ENCODE results near the gene OTX1. TPM values are rescaled to one million over a fixed set of nuclear protein-coding genes. Genes with fewer than 3 reads are reported as not detected.
A peak's percentile ranks its signal among the peaks of the same experiment; 100 is the strongest.

Gene OTX1
- total RNA-seq, 2 experiments from 2014 or later = not detected

GRCh38 chr2:63053889-63054602 lies 3.4 kb downstream of the OTX1 start:
- Mint-ChIP-seq H3K9me3 (ENCODE audit: low read depth) (no peaks in the 10 kb centered on the region), H3K36me3 (ENCODE audit: low read depth) (no peaks in the 10 kb centered on the region), H3K27ac (no peak overlapping the region), H3K4me3 (peak overlapping the region; percentile 36), H3K4me1 (peaks cover 73% of the 10 kb centered on the region), H3K27me3 (peaks cover 80% of the 10 kb centered on the region)
- DNase-seq = peak; percentile 61
- POLR2A ChIA-PET = interaction anchor here (0.6 kb wide), 1 partner anchor 30 kb away, joined by 5 read pairs; no protein-coding TSS in a partner anchor
- CTCF ChIA-PET = interaction anchor here (0.6 to 0.7 kb wide), 4 partner anchors 43 to 1340 kb away, joined by 3 to 4 read pairs (median 3); no protein-coding TSS in a partner anchor
- peak; percentile 4 for ATAC-seq
- intact Hi-C loops (cut with DNase I, micrococcal nuclease) = loop anchor here (5.0 to 10.0 kb wide), 6 partner anchors 267 to 788 kb away; partner anchors contain the start of genes MDH1 (in 1 of the 2), UGP2 (in 1 of the 2) and WDPCP (in 1 of the 2)

- DNase-seq (peak; percentile 10), ATAC-seq (no peak)
- peaks cover 67% of the 10 kb centered on the region for H3K4me1 Mint-ChIP-seq
- H3K27ac Mint-ChIP-seq = no peak overlapping the region
- ChIA-PET POLR2A (no interaction called here), CTCF (interaction anchor here (0.6 kb wide), 2 partner anchors 72 to 812 kb away, joined by 3 to 4 read pairs; no protein-coding TSS in a partner anchor)
- peak overlapping the region; percentile 2 for H3K4me3 Mint-ChIP-seq
- no peaks in the 10 kb centered on the region for H3K9me3 Mint-ChIP-seq (ENCODE audit: low read depth)
- no peaks in the 10 kb centered on the region for H3K36me3 Mint-ChIP-seq (ENCODE audit: low read depth)
- H3K27me3 Mint-ChIP-seq = peaks cover 72% of the 10 kb centered on the region
- intact Hi-C loops (cut with DNase I, micrococcal nuclease) = loop anchor here (5.0 to 10.0 kb wide), 6 partner anchors 268 to 787 kb away; partner anchors contain the start of genes MDH1 (in 1 of the 2), UGP2 (in 1 of the 2) and WDPCP (in 1 of the 2)
Observed at GRCh38 chr2:63054841-63055225, 4.2 kb downstream of the OTX1 start.

- H3K36me3 Mint-ChIP-seq (ENCODE audit: low read depth) = no peaks in the 10 kb centered on the region
- H3K9me3 Mint-ChIP-seq (ENCODE audit: low read depth) = no peaks in the 10 kb centered on the region
- H3K4me1 Mint-ChIP-seq = peaks cover 70% of the 10 kb centered on the region
Observed at GRCh38 chr2:63055226-63056106, 4.8 kb downstream of the OTX1 start.

GRCh38 chr2:63056107-63057050 lies 5.7 kb downstream of the OTX1 start:
- ChIA-PET CTCF (no interaction called here), POLR2A (no interaction called here)
- H3K4me1 Mint-ChIP-seq = peaks cover 67% of the 10 kb centered on the region
- H3K36me3 Mint-ChIP-seq (ENCODE audit: low read depth) = no peaks in the 10 kb centered on the region
- peaks cover 74% of the 10 kb centered on the region for H3K27me3 Mint-ChIP-seq
- no peaks in the 10 kb centered on the region for H3K9me3 Mint-ChIP-seq (ENCODE audit: low read depth)
- H3K27ac Mint-ChIP-seq = no peak overlapping the region
- peak; percentile 59 for DNase-seq
- peak overlapping the region; percentile 28 for H3K4me3 Mint-ChIP-seq
- intact Hi-C loops (cut with DNase I, micrococcal nuclease) = loop anchor here in 1 of 2 experiments (1.0 to 10.0 kb wide), 3 partner anchors 8 to 378 kb away; no protein-coding TSS in a partner anchor
- peak; percentile 47 for ATAC-seq

More at GRCh38 chr2:63055226-63056106, 4.8 kb downstream of the OTX1 start:
- ATAC-seq = no peak
- H3K27ac Mint-ChIP-seq = no peak overlapping the region
- H3K4me3 Mint-ChIP-seq = peak overlapping the region; percentile 28
- DNase-seq = peak; percentile 38
- ChIA-PET CTCF (interaction anchor here (0.7 to 0.8 kb wide), 2 partner anchors 8 to 763 kb away, joined by 3 read pairs; no protein-coding TSS in a partner anchor), POLR2A (no interaction called here)
- intact Hi-C loops (cut with DNase I, micrococcal nuclease) = loop anchor here in 1 of 2 experiments (10.0 kb wide), 2 partner anchors 271 to 379 kb away; no protein-coding TSS in a partner anchor
- H3K27me3 Mint-ChIP-seq = peaks cover 75% of the 10 kb centered on the region

GRCh38 chr2:63057249-63058143 lies 6.9 kb downstream of the OTX1 start:
- DNase-seq = no peak

GRCh38 chr2:63058144-63058920 lies 7.7 kb downstream of the OTX1 start:
- H3K4me1 Mint-ChIP-seq = peaks cover 56% of the 10 kb centered on the region
- peaks cover 74% of the 10 kb centered on the region for H3K27me3 Mint-ChIP-seq
- POLR2A ChIA-PET = no interaction called here
- DNase-seq = peak; percentile 12
- no peaks in the 10 kb centered on the region for H3K36me3 Mint-ChIP-seq (ENCODE audit: low read depth)
- CTCF ChIA-PET = no interaction called here
- H3K4me3 Mint-ChIP-seq = peak overlapping the region; percentile 28
- intact Hi-C loops (cut with DNase I, micrococcal nuclease) = loop anchor here (1.0 to 10.0 kb wide), 3 partner anchors 9 to 376 kb away; no protein-coding TSS in a partner anchor
- no peaks in the 10 kb centered on the region for H3K9me3 Mint-ChIP-seq (ENCODE audit: low read depth)
- H3K27ac Mint-ChIP-seq = no peak overlapping the region
- no peak for ATAC-seq

More at GRCh38 chr2:63057249-63058143, 6.9 kb downstream of the OTX1 start:
- no peak overlapping the region for H3K27ac Mint-ChIP-seq
- ChIA-PET CTCF (no interaction called here), POLR2A (no interaction called here)
- no peaks in the 10 kb centered on the region for H3K36me3 Mint-ChIP-seq (ENCODE audit: low read depth)
- peaks cover 77% of the 10 kb centered on the region for H3K27me3 Mint-ChIP-seq
- peak overlapping the region; percentile 28 for H3K4me3 Mint-ChIP-seq
- peaks cover 62% of the 10 kb centered on the region for H3K4me1 Mint-ChIP-seq
- ATAC-seq = no peak
- intact Hi-C loops (cut with DNase I, micrococcal nuclease) = loop anchor here (1.0 to 10.0 kb wide), 4 partner anchors 8 to 377 kb away; no protein-coding TSS in a partner anchor
- no peaks in the 10 kb centered on the region for H3K9me3 Mint-ChIP-seq (ENCODE audit: low read depth)

- Mint-ChIP-seq H3K27me3 (peaks cover 73% of the 10 kb centered on the region), H3K9me3 (ENCODE audit: low read depth) (no peaks in the 10 kb centered on the region), H3K36me3 (ENCODE audit: low read depth) (no peaks in the 10 kb centered on the region), H3K27ac (no peak overlapping the region), H3K4me1 (peaks cover 50% of the 10 kb centered on the region), H3K4me3 (no peak overlapping the region)
- ChIA-PET POLR2A (no interaction called here), CTCF (no interaction called here)
- ATAC-seq = no peak
- DNase-seq = peak; percentile 24
- intact Hi-C loops (cut with DNase I, micrococcal nuclease) = loop anchor here (1.0 to 10.0 kb wide), 3 partner anchors 10 to 376 kb away; no protein-coding TSS in a partner anchor
Observed at GRCh38 chr2:63058921-63059792, 8.5 kb downstream of the OTX1 start.

GRCh38 chr2:63059793-63060471 lies 9.3 kb downstream of the OTX1 start:
- Mint-ChIP-seq H3K36me3 (ENCODE audit: low read depth) (no peaks in the 10 kb centered on the region), H3K27me3 (peaks cover 69% of the 10 kb centered on the region), H3K9me3 (ENCODE audit: low read depth) (no peaks in the 10 kb centered on the region), H3K4me3 (peak overlapping the region; percentile 27), H3K27ac (no peak overlapping the region), H3K4me1 (peaks cover 44% of the 10 kb centered on the region)
- DNase-seq (no peak), ATAC-seq (no peak)
- CTCF ChIA-PET = no interaction called here
- POLR2A ChIA-PET = interaction anchor here (0.6 kb wide), 1 partner anchor 1062 kb away, joined by 4 read pairs; no protein-coding TSS in a partner anchor
- intact Hi-C loops (cut with DNase I, micrococcal nuclease) = loop anchor here in 1 of 2 experiments (10.0 kb wide), 2 partner anchors 275 to 375 kb away; no protein-coding TSS in a partner anchor
